ENCODE results near the gene SGF29. TPM values are rescaled to one million over a fixed set of nuclear protein-coding genes. Genes with fewer than 3 reads are reported as not detected.

Gene SGF29
- polyA plus RNA-seq, 3 donors, result 14.0 to 24.3 (median 18.8) TPM

DNA sequence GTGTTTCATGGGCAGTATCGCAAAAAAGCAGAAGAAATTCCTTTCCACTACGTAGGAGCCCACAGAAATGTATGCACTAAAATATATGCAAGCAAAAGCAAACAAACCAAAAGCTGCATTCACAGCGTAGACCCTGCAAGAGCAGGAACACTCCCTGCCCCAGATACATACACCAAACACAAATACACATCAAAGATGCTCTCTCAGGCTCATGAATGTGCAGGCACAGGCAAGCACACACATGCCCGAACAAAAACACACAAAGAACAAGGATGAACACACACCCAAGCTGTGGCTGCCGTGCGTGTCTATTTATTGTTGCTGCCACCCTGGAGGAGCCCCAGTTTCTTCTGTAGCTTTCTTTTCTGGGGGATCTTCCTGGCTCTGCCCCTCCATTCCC, 16.6 kb upstream of the SGF29 start:
- H3K36me3 Mint-ChIP-seq, result peaks cover 0 to 9% of the 10 kb centered on the region in 2 donors
- H3K9me3 Mint-ChIP-seq, result peaks cover 0 to 3% (median 2%) of the 10 kb centered on the region in 7 donors
- H3K27ac Mint-ChIP-seq, result no peak overlapping the region
- Histone ChIP-seq H3K4me1 (ENCODE audit: control insufficient read depth in 1 of 2, insufficient read depth in 2 of 2, low read length in 2 of 2) (peaks cover 40 to 56% of the 10 kb centered on the region in 2 donors), H3K9ac (ENCODE audit: insufficient read depth, low read length, poor library complexity, severe bottlenecking) (no peak overlapping the region), H3K9me3 (replicated peaks in 1 of 2; ENCODE audit: control insufficient read depth in 1 of 2, insufficient read depth in 1 of 2, low read length in 2 of 2) (no peaks in the 10 kb centered on the region), H2AFZ (ENCODE audit: insufficient read depth, low read depth, low read length, poor library complexity, severe bottlenecking) (no peak overlapping the region), H4K20me1 (ENCODE audit: insufficient read depth, low read length) (no peaks in the 10 kb centered on the region), H3K36me3 (replicated peaks in 1 of 2; ENCODE audit: control insufficient read depth in 1 of 2, insufficient read depth in 2 of 2, low read length in 2 of 2) (no peaks in the 10 kb centered on the region), H3K27ac (ENCODE audit: low read depth in 1 of 2, low read length in 2 of 2) (no peak overlapping the region), H3K4me3 (replicated peaks in 1 of 3; ENCODE audit: low read depth in 2 of 3, low read length in 3 of 3) (no peak overlapping the region), H3K4me2 (replicated peaks; ENCODE audit: extremely low read depth, low read length, poor library complexity, severe bottlenecking) (no peak overlapping the region), H3K27me3 (ENCODE audit: control insufficient read depth in 2 of 2, insufficient read depth in 2 of 2, low read length in 2 of 2) (no peaks in the 10 kb centered on the region), H3K79me2 (ENCODE audit: insufficient read depth, low read length) (no peaks in the 10 kb centered on the region)
- TF ChIP-seq, protein P1, sequence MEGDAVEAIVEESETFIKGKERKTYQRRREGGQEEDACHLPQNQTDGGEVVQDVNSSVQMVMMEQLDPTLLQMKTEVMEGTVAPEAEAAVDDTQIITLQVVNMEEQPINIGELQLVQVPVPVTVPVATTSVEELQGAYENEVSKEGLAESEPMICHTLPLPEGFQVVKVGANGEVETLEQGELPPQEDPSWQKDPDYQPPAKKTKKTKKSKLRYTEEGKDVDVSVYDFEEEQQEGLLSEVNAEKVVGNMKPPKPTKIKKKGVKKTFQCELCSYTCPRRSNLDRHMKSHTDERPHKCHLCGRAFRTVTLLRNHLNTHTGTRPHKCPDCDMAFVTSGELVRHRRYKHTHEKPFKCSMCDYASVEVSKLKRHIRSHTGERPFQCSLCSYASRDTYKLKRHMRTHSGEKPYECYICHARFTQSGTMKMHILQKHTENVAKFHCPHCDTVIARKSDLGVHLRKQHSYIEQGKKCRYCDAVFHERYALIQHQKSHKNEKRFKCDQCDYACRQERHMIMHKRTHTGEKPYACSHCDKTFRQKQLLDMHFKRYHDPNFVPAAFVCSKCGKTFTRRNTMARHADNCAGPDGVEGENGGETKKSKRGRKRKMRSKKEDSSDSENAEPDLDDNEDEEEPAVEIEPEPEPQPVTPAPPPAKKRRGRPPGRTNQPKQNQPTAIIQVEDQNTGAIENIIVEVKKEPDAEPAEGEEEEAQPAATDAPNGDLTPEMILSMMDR (IDR thresholded peaks at IDR 0.05), result no peak
- H3K4me3 Mint-ChIP-seq, result no peak overlapping the region
- H3K27me3 Mint-ChIP-seq (ENCODE audit: low read depth in 3 of 3), result peaks cover 0 to 5% (median 2%) of the 10 kb centered on the region in 3 donors
- DNase-seq, result no peak
- peaks cover 62% of the 10 kb centered on the region for H3K4me1 Mint-ChIP-seq
- 100% methylated on average over 3 of the region's 6 CpGs for WGBS (ENCODE audit: insufficient coverage)
- intact Hi-C loops (cut with micrococcal nuclease), result no loop called here

DNA sequence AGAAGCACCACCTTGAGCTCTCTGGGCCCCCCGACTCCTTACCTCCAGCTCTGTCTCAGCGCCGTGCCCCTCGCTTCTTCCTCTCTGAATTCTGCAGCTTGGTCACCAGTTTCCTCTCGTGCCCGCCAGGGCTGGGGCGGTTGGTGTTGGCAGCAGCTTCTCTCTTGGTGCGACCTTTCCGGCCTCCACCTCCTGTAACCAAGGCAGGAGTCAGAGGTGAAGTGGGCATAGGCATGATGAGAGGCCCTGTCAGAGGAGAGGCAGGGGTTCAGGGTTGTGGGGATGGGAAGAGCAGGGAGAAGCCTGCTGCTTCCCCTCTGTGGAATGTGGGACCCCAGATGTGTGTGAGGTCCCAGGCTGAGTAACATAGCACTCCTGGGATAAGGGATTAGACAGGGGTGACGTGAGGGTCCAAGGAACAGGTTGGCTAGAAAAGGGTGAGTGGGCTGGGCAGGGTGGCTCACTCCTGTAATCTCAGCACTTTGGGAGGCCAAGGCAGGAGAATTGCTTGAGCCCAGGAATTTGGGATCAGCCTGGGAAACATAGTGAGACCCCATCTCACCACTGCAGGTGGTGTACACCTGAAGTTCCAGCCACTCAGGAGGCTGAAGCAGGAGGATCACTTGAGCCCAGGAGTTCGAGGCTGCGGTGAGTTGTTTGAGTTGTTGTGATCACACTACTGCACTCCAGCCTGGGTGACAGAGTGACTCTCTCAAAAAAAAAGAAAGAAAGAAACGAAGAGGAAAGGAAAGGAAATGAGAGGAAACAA, 15.6 kb upstream of the SGF29 start:
- Histone ChIP-seq H3K4me3 (replicated peaks in 1 of 3; ENCODE audit: low read depth in 2 of 3, low read length in 3 of 3) (no peak overlapping the region), H3K4me2 (replicated peaks; ENCODE audit: extremely low read depth, low read length, poor library complexity, severe bottlenecking) (no peak overlapping the region), H4K20me1 (ENCODE audit: insufficient read depth, low read length) (no peaks in the 10 kb centered on the region), H3K9me3 (replicated peaks in 1 of 2; ENCODE audit: control insufficient read depth in 1 of 2, insufficient read depth in 1 of 2, low read length in 2 of 2) (no peaks in the 10 kb centered on the region), H3K27me3 (ENCODE audit: control insufficient read depth in 2 of 2, insufficient read depth in 2 of 2, low read length in 2 of 2) (no peaks in the 10 kb centered on the region), H3K27ac (ENCODE audit: low read depth in 1 of 2, low read length in 2 of 2) (no peak overlapping the region), H3K4me1 (ENCODE audit: control insufficient read depth in 1 of 2, insufficient read depth in 2 of 2, low read length in 2 of 2) (peaks cover 39 to 56% of the 10 kb centered on the region in 2 donors), H3K9ac (ENCODE audit: insufficient read depth, low read length, poor library complexity, severe bottlenecking) (no peak overlapping the region), H2AFZ (ENCODE audit: insufficient read depth, low read depth, low read length, poor library complexity, severe bottlenecking) (no peak overlapping the region), H3K36me3 (replicated peaks in 1 of 2; ENCODE audit: control insufficient read depth in 1 of 2, insufficient read depth in 2 of 2, low read length in 2 of 2) (no peaks in the 10 kb centered on the region), H3K79me2 (ENCODE audit: insufficient read depth, low read length) (no peaks in the 10 kb centered on the region)
- H3K36me3 Mint-ChIP-seq, result peaks cover 0 to under 1% of the 10 kb centered on the region in 2 donors
- H3K27me3 Mint-ChIP-seq (ENCODE audit: low read depth in 3 of 3), result peaks cover 0 to 3% (median 3%) of the 10 kb centered on the region in 3 donors
- no peak overlapping the region for H3K4me3 Mint-ChIP-seq
- DNase-seq, result no peak
- intact Hi-C loops (cut with micrococcal nuclease), result no loop called here
- peaks cover 63% of the 10 kb centered on the region for H3K4me1 Mint-ChIP-seq
- 81% methylated on average over 6 of the region's 13 CpGs for WGBS (ENCODE audit: insufficient coverage)
- H3K27ac Mint-ChIP-seq, result peak overlapping the region in 4 of 7 donors; percentile 29 to 84 (median 66)
- TF ChIP-seq, protein P1 (IDR thresholded peaks at IDR 0.05), result no peak
- H3K9me3 Mint-ChIP-seq, result peaks cover 0 to 3% (median 2%) of the 10 kb centered on the region in 7 donors

All from CD14-positive monocyte (primary cell).